ENCODE measurements around the gene FAM110D.

FAM110D gene

GRCh38 chr1:26158908-26159742, at the start of gene FAM110D:
Gene FAM110D (plus strand): TSS chr1:26159079. CDS start chr1:26161292, 2,213 bp downstream.
- no peak for DNase-seq

DNA sequence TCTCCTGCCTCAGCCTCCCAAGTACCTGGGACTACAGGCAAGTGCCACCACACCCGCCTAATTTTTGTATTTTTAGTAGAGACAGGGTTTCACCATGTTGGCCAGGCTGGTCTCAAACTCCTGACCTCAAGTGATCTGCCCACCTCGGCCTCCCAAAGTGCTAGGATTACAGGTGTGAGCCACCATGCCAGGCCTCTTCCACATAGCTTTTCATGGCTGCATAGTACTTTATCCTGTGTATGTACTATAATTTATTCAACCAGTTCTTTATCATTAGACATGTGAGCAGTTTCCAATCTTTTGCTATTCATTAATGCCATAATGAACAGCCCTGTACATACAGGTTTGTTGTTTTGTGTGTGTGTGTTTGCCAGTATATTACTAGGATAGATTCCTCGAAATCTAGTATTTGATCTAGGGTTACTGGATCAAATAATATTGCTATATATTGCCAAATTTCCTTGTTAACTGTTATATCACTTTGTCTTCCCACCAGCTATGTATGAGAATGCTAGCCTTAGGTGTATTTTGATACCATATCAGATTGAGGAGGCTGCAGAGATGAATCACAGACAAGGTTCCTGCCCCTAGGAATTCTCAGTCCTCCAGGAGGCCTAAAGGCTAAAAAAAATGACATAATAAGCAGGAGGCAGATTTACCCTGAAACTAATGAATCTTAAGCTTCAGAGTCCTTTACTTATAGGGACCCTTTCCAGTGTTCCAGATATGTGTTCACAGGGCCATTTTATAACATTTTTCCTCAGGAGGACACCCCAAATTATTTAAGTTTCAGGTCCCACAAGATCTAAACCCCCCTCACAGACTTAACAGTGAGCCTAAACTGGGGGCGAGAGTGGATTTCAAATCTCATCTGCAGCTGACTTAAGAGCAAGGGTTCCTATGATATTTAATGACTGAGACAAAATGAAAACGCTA, 49.4 kb upstream of the FAM110D start:
- DNase-seq: no peak

DNA sequence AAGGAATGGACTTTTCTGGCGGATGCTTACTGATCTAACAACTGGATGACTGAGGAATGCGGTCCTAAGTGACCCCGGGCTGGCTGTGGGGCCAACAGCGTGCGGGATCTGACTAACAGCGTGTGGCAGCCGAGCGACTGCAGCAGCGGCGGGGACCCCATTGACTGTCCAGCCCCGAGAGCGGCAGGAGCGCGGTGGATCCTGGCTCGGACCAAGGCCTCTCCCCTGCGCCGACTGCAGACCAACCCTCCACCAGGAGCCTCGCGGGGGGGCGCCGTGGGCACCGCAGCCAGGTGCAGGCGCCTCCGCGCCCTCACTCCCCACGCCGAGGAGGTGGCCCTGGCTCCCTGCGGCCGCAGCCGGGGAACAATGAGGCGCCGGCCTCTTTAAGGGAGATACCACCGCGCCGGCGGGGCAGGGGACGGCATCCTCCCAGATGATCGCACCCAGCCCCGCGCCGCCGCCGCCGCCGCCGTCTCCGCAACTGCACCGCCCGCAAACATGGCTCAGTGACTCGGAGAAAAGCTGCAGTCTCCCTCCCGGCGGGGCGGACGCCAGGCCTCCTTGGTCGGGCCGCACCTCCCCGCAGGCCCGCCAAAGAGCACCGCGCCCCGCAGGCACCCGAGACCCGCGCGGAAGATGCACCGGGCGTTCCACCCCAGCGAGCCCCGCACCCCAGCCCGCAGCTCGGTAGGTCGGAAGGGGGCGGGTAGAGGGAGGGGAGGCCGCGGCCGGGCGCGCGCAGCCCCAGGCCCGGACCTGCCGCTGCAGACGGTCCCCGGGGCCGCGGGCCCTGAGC, 47.9 kb upstream of the FAM110D start:
- DNase-seq: peak; percentile 75

- peak; percentile 95 for DNase-seq
Measured at GRCh38 chr1:26111530-26112406, 47.1 kb upstream of the FAM110D start, which contains the start of gene PDIK1L. Gene PDIK1L (plus strand): TSS chr1:26111824. CDS start chr1:26114309, 2,485 bp downstream.

GRCh38 chr1:26112407-26112775, 46.5 kb upstream of the FAM110D start:
- DNase-seq: no peak

DNA sequence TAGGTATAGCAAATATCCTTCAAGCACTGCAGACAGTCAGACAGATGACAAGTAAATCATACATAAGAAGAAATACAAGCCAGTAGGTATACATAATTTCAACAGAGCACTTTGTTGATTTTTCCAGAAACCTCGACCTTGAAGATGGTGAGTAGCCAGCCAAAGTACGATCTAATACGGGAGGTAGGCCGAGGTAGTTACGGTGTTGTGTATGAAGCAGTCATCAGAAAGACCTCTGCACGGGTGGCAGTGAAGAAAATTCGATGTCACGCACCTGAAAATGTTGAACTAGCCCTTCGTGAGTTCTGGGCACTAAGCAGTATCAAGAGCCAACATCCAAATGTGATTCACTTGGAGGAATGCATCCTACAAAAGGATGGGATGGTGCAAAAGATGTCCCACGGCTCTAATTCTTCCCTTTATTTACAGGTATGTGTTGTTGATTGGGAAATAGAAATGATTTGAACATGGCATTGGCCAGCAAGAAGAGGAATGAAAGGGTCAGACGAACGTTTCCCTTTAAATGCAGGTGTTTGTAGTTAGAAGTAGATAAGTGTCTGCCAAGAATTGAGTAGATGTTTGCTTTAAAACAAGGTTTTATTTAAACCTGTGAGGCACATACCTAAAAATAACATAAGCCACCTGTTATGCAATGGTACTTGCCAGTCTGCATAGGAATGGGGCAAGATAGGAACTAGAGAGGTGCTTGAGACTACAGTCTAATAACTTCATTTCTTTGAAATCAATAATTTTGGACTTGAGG, 44.5 kb upstream of the FAM110D start:
- no peak for DNase-seq

DNA sequence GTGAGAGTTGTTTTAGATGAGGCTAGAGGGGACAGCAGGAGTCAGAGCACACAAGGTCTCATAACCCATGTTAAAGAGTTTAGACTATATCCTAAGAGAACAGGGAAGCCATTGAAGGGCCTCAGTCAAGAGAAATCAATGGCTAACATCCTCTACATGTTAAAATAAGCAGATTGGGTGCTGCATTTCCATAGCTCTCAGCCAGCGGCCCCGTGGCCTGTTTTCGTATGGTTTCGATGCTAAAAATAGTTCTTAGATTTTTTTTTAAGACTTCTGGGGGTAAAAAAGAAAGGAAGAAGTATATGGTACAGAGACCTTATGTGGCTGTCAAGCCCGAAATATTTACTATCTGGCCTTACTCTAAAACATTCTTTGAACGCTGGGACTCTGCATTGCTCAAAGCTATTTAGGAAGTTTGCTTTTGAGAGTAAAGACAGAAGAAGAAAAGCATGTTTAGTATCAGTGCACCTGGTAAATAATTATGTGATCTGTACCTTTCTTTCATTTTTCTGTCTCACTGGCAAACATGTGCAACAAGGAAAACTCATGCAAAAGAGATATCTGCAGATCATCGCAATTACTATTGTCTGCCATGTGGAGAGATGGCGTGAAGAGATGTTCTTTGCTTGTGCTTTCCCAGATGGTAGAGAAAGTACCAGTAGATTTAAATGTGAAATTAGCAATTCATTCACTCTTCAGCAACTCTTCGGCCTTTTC, 38.8 kb upstream of the FAM110D start:
- no peak for DNase-seq

GRCh38 chr1:26121854-26122773, 36.8 kb upstream of the FAM110D start:
- DNase-seq: no peak

GRCh38 chr1:26122988-26123973, 35.6 kb upstream of the FAM110D start:
- no peak for DNase-seq

DNA sequence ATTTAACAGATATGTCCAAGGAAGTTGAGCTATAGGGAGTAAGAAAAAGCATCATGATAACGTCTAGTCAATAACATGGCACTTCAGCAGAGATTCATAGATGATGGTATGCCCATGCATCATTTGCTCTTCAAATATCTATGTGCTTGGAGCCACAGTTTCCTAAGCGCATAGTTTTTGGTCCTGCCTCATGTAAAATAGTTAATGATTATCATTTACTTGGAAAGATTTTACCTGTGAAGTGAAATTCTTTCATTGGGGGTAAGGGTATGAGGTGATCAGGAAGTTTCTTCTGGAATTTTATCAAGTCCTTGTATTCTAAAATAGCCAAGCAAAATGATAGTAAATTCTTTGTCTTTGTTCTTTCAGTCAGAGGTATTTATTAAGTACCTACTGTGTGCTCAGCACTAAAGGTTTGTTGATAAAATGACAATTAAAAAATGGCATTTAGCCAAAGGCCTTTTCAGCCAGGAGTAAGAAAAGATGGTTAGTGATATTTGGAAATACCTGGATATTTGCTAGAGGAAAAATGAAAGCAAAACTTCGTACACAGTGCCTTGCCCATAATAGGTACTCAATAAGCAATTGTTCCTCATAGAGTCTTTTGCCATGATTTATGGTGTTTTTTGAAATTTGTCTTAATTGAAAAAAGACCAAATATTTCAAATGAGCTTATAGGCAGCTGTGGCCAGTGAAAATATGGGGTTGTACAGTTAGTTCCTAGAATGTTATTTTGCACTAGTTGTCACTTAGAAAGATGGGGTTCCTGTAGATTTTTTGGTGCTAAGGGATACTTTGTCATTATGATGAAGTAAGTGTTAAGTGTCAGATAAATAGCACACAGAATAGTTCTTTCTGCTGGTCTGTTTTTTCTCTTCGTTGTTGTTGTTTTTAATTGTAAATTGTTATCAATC, 34.2 kb upstream of the FAM110D start:
- no peak for DNase-seq

GRCh38 chr1:26125382-26125781, 33.5 kb upstream of the FAM110D start:
- DNase-seq: no peak

DNA sequence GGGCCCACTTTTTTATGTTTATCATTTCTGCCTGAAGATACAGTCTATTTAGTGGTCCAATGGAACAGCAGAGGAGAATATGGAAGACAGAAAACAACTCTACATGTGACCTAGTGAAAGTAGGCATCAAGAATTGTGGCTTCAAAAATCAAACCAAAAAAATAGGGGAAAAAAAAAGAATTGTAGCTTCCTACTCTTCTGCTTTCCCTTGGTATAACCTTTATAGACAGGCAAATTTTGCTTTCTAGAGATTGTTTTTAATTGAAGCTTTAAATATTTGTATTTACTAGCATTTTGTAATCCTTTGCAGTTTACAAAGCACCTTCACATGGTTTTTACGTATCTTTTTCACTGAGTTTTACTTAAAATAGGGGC, 32.9 kb upstream of the FAM110D start:
- DNase-seq: no peak

GRCh38 chr1:26126321-26127084, 32.4 kb upstream of the FAM110D start:
- DNase-seq: peak; percentile 29

GRCh38 chr1:26127235-26128163, 31.4 kb upstream of the FAM110D start:
- DNase-seq: no peak

- DNase-seq: no peak
Measured at GRCh38 chr1:26129778-26130177, 29.1 kb upstream of the FAM110D start.
